Measurements from ENCODE around the gene WNT5A. TPM values are rescaled to one million over a fixed set of nuclear protein-coding genes. Genes with fewer than 3 reads are reported as not detected.
A peak's percentile ranks its signal among the peaks of the same experiment; 100 is the strongest.
"Not testable (repeated sequence)": the region's sequence is repeated elsewhere in the genome, so short reads cannot be mapped to it uniquely, and the experiment has no call there.

Gene WNT5A
- total RNA-seq, 1 experiment from 2014 or later, result 9.5 TPM

DNA sequence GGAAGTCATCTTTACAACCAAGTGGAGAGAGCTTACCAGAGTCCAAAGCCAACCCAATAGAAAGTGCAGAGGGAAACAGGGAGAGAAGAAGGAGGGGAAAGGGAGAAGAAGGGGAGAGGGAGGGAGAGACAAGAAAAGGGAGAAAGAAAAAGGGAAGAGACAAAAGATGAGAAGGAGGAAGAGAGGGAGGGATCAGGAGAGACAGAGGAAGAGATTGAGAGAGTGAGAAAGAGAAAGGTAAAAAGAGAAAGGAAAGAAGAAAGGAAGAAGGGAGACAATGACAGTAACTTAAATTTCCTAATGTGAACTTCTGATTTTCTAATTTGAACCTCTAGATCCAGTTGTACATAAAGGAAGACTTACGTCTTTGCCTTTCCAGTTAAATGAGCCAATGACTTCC lies 20.7 kb upstream of the WNT5A start:
- Mint-ChIP-seq H3K9me3 (ENCODE audit: unreplicated experiment) (no peaks in the 10 kb centered on the region), H3K27ac (ENCODE audit: low read depth, unreplicated experiment) (no peak overlapping the region), H3K36me3 (ENCODE audit: insufficient read depth, unreplicated experiment) (no peaks in the 10 kb centered on the region), H3K4me1 (ENCODE audit: insufficient read depth, unreplicated experiment) (no peaks in the 10 kb centered on the region), H3K27me3 (ENCODE audit: insufficient read depth, unreplicated experiment) (peaks cover 27% of the 10 kb centered on the region), H3K4me3 (ENCODE audit: unreplicated experiment) (no peak overlapping the region)
- intact Hi-C loops (cut with micrococcal nuclease), result no loop called here
- ChIA-PET POLR2A (interaction anchor here (1.0 kb wide), 1 partner anchor 20 kb away, joined by 4 read pairs; the partner anchor contains the start of gene WNT5A), CTCF (interaction anchor here (1.2 kb wide), 1 partner anchor 327 kb away, joined by 4 read pairs; no protein-coding TSS in a partner anchor)
- BruUV-seq (replicated peaks), result no TSS peak
- no peak for DNase-seq (ENCODE audit: unreplicated experiment)
- TF ChIP-seq, protein P1, sequence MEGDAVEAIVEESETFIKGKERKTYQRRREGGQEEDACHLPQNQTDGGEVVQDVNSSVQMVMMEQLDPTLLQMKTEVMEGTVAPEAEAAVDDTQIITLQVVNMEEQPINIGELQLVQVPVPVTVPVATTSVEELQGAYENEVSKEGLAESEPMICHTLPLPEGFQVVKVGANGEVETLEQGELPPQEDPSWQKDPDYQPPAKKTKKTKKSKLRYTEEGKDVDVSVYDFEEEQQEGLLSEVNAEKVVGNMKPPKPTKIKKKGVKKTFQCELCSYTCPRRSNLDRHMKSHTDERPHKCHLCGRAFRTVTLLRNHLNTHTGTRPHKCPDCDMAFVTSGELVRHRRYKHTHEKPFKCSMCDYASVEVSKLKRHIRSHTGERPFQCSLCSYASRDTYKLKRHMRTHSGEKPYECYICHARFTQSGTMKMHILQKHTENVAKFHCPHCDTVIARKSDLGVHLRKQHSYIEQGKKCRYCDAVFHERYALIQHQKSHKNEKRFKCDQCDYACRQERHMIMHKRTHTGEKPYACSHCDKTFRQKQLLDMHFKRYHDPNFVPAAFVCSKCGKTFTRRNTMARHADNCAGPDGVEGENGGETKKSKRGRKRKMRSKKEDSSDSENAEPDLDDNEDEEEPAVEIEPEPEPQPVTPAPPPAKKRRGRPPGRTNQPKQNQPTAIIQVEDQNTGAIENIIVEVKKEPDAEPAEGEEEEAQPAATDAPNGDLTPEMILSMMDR (IDR thresholded peaks at IDR 0.05; ENCODE audit: unreplicated experiment), result no peak

GRCh38 chr3:55505776-55506175 lies 18.7 kb upstream of the WNT5A start:
- no peak for DNase-seq (ENCODE audit: unreplicated experiment)
- TF ChIP-seq, protein P1 (IDR thresholded peaks at IDR 0.05; ENCODE audit: unreplicated experiment), result no peak

DNA sequence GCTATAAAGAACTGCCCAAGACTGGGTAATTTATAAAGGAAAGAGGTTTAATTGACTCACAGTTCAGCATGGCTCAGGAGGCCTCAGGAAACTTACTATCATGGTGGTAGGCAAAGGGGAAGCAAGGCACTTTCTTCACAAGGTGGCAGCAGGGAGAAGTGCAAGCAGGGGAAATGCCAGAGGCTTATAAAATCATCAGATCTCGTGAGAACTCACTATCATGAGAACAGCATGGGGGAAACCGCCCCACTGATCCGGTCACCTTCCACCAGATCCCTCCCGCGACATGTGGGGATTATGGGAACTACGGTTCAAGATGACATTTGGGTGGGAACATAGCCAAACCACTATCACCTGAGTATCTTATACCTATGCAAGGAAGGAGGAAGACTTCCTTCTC lies 18.0 kb upstream of the WNT5A start:
- BruUV-seq (replicated peaks); H3K4me3 Mint-ChIP-seq (ENCODE audit: unreplicated experiment); intact Hi-C loops (cut with micrococcal nuclease); H3K4me1 Mint-ChIP-seq (ENCODE audit: insufficient read depth, unreplicated experiment); POLR2A ChIA-PET; H3K27ac Mint-ChIP-seq (ENCODE audit: low read depth, unreplicated experiment); H3K9me3 Mint-ChIP-seq (ENCODE audit: unreplicated experiment); H3K36me3 Mint-ChIP-seq (ENCODE audit: insufficient read depth, unreplicated experiment): not testable (repeated sequence)
- peaks cover 20% of the 10 kb centered on the region for H3K27me3 Mint-ChIP-seq (ENCODE audit: insufficient read depth, unreplicated experiment)
- CTCF ChIA-PET, result interaction anchor here (0.8 to 1.4 kb wide), 4 partner anchors 11 to 216 kb away, joined by 3 read pairs; partner anchors contain the start of gene WNT5A
- DNase-seq (ENCODE audit: unreplicated experiment), result peak; percentile 44

More at GRCh38 chr3:55505776-55506175, 18.7 kb upstream of the WNT5A start:
- Mint-ChIP-seq H3K36me3 (ENCODE audit: insufficient read depth, unreplicated experiment) (no peaks in the 10 kb centered on the region), H3K4me3 (ENCODE audit: unreplicated experiment) (no peak overlapping the region), H3K9me3 (ENCODE audit: unreplicated experiment) (no peaks in the 10 kb centered on the region), H3K4me1 (ENCODE audit: insufficient read depth, unreplicated experiment) (no peaks in the 10 kb centered on the region), H3K27ac (ENCODE audit: low read depth, unreplicated experiment) (no peak overlapping the region), H3K27me3 (ENCODE audit: insufficient read depth, unreplicated experiment) (peaks cover 27% of the 10 kb centered on the region)
- POLR2A ChIA-PET, result no interaction called here
- intact Hi-C loops (cut with micrococcal nuclease), result no loop called here
- BruUV-seq (replicated peaks), result no TSS peak
- CTCF ChIA-PET, result interaction anchor here (0.9 kb wide), 1 partner anchor 216 kb away, joined by 4 read pairs; no protein-coding TSS in a partner anchor

DNA sequence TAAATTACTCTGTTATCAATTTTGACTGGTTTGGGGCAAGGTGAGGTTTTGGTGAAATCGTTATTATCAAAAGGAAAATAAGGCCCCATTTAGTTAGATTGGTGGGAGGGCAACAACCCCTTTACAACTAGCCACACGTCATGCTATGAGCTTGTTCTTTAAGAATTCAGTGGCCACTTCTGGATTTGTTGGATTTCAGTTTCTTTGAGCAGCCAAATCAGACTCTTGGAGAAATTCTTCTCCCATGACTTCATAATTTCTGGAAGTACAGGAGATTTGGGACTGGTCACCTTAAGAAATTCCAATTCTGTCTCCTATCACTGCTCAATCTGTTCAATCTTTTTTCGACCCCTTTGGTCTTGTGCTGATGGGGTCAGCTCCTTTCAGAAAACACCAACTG lies 14.8 kb upstream of the WNT5A start:
- CTCF ChIA-PET, result interaction anchor here (0.5 to 1.4 kb wide), 3 partner anchors 9 to 1134 kb away, joined by 3 to 4 read pairs (median 3); no protein-coding TSS in a partner anchor

More for the DNA sequence above, 14.8 kb upstream of the WNT5A start:
- Mint-ChIP-seq H3K4me3 (ENCODE audit: unreplicated experiment) (no peak overlapping the region), H3K9me3 (ENCODE audit: unreplicated experiment) (no peaks in the 10 kb centered on the region), H3K4me1 (ENCODE audit: insufficient read depth, unreplicated experiment) (no peaks in the 10 kb centered on the region), H3K36me3 (ENCODE audit: insufficient read depth, unreplicated experiment) (no peaks in the 10 kb centered on the region), H3K27me3 (ENCODE audit: insufficient read depth, unreplicated experiment) (no peaks in the 10 kb centered on the region), H3K27ac (ENCODE audit: low read depth, unreplicated experiment) (no peak overlapping the region)
- intact Hi-C loops (cut with micrococcal nuclease), result no loop called here
- POLR2A ChIA-PET, result interaction anchor here (0.6 kb wide), 1 partner anchor 314 kb away, joined by 3 read pairs; no protein-coding TSS in a partner anchor
- no peak for DNase-seq (ENCODE audit: unreplicated experiment)
- TF ChIP-seq, protein P1 (IDR thresholded peaks at IDR 0.05; ENCODE audit: unreplicated experiment), result no peak
- BruUV-seq (replicated peaks), result no TSS peak
